NOMO-1 (cell line): ENCODE data around the gene DIS3L2.

ENCODE experiments used
- DNase-seq, 2 experiments: peaks; one replicate each; lab custom pipeline; 2025; ENCODE audit not compliant: unreplicated experiment in 2 of 2; lab: John Stamatoyannopoulos, UW

DIS3L2 gene

DNA sequence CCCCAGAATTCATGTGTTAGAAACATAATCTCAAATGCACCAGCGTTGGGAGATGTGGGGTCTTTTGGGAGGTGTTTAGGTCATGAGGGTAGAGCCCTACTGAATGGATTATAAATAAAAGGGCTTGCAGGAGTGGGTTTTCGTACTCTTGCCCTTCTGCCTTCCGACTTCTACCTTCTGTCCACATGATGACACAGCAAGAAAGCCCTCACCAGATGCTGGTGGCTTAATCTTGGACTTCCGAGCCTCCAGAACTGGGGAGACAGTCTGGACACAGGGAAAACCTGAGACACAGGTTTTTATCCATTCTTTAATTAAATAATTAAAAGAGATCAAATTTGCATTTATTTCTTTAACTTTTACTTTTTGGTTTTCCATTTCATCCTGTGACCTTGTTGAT lies 87.8 kb downstream of the DIS3L2 start:
- no peak for DNase-seq

DNA sequence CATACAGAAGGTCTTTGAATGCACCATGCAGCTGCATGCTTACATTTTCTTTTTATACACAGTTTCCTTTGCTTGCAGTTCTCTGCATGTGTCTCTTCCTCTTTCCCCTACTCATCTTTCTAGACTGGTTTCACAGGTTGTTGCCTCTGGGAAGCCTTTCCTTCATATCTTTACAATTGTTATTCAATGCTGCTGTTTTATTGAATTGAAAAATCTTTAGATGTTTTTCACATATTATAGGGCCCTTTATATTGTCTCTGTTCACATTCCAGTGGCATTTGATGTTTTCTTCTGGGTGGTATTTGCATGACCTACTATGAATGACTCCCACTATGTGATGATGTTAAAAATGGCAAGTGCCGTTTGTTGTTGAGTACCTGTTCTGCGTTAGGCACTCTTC lies 91.1 kb downstream of the DIS3L2 start:
- DNase-seq = no peak

DNA sequence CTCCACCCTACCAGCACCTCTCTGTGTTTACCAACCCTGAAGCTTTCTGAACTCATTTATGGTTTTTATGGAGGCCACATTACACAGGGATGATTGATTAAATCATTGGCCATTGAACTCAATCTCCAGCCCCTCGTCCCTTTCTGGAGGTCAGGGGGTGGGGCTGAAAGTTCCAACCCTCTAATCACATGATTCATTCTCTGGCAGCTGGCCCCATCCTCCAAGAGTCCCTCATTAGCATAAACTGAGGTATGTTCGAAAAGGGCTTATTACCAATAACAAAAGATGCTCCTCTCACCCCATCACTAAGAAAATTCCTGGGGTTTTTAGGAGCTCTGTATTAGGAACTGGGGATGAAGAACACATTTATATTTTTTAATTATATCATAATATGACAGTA lies 92.3 kb downstream of the DIS3L2 start:
- DNase-seq = no peak

DNA sequence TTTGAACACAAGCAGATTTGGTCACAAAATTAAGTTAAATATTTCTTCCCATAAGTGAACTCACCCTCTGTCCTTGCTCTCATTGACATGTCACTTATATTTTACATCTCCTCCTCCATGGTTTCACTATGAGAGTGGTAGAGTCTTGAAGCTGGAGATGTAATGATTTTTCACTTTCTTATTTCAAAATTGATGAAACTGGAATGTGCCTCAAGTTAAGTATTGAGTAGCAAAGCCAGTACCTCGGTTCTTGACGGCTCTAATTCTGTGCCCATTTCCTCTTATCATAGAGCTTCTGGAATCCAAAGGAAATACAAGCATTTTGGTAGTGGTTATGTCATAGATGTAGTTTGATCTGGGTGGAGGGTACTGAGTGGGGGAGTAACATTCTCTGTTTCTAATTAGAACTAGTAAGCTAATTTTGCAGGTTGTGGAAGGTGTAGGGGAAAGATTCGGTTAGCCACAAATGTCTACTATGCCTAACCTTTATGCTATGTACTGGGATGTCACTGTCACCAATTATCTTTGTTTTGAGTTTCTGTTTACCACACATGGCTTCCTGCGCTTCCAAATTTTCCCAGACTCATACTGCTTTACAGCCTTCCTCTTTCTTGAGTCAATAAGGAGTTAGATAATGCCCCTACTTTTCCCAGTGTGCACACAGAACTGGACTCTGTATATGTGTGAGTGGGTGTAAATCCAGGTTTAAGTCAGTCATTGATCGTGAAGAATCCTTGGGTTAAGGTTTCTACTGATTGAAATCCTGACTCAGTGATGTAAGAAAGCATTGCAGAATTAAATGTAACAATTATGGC lies 96.8 kb downstream of the DIS3L2 start:
- DNase-seq = no peak

DNA sequence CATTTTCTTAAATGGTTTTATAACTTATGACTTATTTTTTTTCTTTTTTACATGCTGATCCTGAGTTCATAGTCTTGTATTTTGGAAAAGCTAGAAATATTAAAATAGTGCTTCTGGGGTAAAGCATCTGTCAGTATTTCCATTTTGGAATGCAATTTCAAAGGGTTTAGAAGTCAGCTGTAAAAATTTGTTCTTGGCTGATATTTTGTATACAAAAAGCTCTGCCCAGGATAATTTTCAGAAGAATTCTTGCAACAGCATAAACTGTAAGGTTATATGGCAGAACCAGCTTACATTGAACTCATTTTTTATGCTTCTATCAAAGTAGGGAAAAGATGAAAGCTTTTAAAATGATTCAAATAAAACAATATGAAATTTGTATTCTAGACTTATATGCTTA lies 97.4 kb downstream of the DIS3L2 start:
- DNase-seq = no peak

DNA sequence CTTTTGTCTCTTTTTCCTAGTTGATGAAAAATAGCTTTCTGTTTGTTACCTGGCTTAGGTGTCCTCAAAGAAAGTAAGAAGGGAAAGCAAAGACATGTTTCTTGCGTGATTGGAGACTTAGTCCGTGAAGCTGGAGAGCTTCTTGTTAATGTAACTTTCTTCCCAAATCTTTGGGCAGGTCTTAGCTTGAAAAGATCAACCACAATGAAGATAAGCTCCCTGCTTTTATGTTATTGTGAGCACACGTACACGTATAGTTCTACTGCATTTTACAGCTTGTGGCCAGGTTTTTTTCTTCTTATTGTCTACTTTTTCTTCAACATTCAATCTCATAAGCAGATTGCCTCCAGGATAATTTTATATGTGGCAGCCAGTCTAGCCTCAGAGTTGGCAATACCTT lies 99.8 kb downstream of the DIS3L2 start:
- DNase-seq = no peak

DNA sequence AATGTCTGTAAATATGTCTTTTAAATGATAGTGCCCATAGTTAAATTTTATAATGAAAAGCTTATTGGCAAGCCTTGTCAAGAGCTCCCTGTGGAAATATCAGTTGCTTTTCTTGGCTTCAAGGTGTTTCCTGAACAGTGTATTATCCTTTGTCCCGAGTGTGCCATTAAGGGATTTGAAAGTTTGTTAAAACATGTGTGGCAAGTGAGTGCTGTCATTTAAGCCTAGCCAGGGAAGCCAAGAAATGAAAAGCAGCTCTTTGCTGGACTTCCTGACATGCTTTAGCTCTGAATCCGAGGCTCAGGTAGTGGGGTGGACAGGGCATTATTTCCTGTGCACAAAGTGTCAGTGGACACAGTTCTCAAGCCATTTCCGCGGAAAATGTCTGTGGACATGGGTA lies 111.5 kb downstream of the DIS3L2 start:
- DNase-seq = no peak

DNA sequence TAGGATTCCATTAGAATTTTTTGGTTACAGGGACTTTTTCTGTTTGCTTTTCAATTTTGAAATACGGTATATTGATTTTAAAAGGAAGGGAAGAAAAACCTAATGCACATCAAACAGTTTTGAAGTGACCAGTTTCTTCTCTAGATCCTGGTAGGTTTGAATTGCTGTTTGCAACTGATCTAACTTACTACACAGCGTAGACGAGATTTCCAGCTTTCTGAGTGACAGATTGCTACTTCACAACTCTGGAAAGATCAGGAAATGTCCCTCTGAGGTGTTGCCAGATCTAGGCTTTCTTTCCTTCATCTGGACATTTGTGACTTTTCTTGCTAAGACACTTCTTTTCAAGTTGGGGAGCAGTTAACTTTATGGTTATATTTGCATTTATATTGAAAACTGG lies 112.2 kb downstream of the DIS3L2 start:
- no peak for DNase-seq

DNA sequence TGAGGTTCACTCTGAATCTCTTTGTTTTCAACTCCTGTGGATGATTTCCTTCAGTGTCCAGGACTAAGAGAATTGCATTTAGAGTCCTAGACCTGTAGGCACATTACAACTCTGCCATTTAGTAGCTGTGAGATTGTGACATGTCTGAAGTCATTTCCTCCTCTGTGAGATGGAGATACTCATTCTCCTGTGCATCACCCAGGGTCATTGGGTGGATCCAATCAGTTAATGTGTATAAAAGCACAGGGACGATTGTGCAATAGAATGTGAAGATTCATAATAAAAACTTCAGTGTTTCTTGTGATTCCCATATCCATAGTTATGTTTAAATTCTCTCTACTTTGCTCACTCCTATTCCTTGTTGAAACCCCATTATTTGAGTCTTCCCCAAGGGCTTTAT lies 113.6 kb downstream of the DIS3L2 start:
- peak; percentile 2 to 46 for DNase-seq

DNA sequence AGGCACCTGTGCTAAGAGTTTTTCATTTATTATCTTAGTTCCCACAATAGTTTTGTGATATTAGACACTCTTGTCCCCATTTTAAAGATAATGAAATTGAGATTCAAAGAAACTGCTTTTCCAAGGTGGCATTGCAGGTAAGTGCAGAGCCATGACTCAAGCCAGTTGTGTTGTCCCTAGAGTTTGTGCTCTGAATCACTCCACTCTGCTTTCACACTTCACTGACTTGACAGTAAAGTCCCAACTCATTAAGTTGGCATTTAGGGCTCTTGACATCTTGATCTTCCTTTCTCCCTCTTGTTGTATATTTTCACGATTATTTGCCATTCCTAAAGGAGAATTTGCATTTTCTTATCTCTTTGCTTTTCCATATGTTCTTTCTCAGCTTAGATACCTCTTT lies 114.3 kb downstream of the DIS3L2 start:
- DNase-seq = no peak

DNA sequence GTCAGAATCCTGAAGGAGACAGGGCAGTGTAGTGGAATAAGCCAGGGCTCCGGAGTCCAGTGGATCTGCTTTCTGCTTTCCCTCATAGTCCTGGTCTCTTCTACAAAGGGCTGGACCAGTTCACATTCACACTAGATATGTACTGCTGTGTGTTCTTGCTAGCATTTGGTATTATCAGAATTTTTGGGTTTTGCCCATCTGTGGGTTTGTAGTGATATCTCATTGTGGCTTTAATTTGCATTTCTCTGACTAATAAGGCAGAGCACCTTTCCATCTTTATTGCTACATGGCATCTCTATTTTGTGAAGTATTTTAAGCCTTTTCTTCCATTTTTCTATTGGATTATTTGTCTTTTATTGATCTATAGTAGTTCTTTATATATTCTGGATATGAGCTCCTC lies 114.8 kb downstream of the DIS3L2 start:
- DNase-seq = no peak

DNA sequence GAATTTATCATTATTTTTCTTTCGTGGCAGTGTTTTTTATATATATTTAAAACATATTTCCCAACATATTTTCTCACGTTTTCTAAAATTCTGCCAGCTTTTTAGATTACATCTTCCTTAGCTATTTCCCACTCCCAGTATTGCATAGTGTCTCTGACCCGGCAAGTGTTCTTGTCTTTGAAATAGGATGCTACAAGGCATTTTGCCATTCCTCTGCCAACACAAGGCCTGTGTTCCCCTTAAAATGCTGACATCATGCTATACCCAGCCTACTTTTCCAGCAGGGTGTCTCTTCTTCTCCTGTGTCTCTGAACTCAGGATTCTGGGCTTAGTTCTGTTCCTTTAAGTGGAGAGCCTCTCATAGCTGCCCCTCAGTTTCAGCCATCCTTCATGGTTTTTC lies 115.2 kb downstream of the DIS3L2 start:
- no peak for DNase-seq

DNA sequence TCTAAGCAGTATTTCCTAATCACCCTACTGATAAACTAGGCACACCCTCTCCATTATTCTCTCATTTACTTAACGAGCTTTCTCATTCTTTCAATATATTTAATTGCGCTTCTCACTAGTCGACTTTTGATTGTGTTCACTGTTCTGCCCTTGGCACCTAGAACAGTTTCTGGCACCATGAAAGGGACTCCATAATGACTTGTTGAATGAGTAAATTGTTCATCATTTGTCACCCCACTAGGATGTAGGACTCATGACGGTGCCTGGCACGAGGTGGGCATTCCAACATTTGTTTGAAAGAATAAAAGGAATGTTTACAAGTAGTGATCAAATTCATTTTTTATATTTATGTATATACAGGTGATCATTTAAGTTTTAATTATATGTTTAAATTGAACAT lies 123.7 kb downstream of the DIS3L2 start:
- DNase-seq = no peak

DNA sequence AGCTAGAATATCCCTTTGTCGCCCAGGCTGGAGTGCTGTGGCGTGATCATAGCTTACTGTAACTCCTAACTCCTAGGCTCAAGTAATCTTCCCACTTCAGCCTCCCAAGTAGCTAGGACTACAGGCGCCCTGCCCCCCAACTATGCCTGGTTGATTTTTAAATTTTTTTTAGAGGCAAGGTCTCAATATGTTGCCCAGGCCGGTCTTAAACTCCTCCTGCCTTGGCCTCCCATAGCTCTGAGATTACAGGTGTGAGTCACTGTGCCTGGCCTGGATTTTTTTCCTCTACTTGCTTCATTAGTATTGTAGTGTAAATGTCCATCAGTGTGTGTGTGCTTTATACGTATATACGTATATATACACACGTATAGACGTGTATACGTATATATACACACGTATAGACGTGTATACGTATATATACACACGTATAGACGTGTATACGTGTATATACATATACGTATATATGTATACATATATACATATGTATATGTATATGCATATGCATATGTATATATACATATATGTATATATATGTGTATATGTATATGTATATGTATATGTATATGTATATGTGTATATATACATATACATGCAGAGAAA lies 124.4 kb downstream of the DIS3L2 start:
- no peak for DNase-seq

DNA sequence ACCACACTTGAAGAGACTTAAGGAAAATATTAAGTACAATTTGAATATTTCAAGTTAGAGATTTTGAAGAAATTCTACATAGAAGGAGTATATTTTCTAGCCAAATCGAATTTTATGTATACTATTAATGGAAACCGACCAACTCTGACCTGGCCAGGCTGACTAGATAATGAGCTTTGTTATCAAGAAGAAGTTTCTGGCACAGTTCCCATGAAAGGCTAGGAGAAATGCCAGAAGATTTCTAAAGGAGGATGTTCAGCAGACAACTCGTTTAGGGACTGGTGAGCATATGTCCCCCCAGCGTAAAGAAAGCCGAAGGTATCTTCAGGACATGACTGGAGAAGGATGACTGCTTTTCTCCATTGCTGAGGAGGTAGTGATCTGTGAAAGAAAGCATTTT lies 127.3 kb downstream of the DIS3L2 start:
- DNase-seq = no peak

DNA sequence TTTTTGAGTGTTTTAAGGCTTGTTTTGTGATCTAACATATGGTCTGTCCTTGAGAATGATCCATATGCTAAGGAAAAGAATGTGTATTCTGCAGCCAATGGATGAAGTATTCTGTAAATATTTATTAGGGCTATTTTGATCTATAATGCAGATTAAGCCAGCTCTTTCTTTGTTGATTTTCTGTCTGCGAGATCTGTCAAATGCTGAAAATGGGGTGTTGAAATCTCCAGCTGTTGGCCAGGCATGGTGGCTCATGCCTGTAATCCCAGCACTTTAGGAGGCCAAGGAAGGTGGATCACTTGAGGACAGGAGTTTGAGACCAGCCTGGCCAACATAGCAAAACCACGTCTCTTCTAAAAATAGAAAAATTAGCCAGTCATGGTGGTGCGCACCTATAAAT lies 132.7 kb downstream of the DIS3L2 start:
- DNase-seq = no peak

DNA sequence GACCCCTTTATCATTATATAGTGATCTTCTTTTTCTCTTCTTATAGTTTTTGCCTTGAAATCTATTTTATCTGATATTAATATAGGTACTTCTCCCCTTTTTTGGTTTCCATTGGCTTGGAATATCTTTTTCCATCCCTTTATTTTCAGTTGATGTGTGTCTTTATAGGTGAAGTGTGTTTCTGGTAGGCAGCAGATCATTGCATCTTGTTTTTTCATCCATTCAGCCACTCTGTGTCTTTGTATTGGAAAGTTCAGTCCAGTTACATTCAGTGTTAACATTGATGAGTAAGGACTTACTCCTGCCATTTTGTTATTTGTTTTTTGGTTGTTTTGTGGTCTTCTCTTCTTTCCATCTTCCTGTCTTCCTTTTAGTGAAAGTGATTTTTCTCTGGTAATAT lies 133.4 kb downstream of the DIS3L2 start:
- DNase-seq = no peak

DNA sequence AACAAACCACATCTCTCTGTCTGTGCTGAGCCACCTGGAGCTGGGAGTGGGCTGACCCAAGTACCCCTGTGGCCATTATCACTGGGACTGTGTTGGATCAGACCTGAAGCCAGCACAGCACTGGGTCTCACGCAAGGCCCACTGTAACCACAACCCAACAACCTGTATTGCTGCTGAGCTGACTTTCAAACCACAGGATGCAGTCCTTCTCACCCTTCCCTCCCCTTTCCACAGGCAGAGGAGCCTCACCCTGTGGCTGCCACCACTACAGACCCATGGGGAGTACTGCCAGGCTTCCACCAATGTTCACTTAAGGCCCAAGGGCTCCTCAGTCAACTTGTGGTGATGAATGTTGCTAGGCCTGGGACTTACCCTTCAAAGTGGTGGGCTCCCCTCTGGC lies 135.7 kb downstream of the DIS3L2 start:
- no peak for DNase-seq

DNA sequence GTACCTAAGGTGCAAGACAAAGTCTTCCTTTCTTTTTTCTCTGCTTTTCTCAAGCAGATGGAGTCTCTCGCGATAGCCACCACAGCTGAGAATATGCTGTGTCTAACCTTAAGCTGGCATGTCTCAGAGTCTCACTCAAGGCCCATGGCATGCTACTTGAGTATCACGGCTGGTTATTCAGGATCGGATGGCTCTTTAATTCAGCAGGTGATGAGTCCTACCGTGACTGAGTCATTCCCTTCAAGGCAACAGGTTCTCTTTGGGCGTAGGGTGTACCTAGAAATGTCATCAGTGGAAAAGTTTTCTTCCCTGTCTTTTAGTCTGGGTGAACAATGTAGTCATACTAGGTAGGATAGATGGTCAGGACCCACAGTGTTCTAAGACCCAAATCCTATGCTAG lies 136.2 kb downstream of the DIS3L2 start:
- DNase-seq = no peak

DNA sequence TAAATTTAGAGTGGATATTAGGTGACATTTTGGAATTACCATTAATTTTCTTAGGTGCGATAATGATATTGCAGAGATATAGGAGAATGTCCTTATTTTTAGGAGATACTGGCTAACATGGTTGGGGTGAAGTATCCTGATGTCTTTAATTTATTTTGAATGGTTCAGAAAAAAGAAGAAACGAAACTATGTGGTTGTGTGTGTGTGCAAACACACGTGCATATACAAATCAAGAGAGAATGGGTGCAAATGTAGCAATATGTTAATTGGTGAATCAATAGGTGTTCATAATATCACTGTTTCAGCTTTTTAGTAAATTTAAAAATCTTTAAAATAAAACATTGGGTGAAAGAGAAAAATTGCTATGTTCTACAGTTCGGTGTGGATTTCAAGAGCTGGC lies 140.9 kb downstream of the DIS3L2 start:
- DNase-seq = no peak

DNA sequence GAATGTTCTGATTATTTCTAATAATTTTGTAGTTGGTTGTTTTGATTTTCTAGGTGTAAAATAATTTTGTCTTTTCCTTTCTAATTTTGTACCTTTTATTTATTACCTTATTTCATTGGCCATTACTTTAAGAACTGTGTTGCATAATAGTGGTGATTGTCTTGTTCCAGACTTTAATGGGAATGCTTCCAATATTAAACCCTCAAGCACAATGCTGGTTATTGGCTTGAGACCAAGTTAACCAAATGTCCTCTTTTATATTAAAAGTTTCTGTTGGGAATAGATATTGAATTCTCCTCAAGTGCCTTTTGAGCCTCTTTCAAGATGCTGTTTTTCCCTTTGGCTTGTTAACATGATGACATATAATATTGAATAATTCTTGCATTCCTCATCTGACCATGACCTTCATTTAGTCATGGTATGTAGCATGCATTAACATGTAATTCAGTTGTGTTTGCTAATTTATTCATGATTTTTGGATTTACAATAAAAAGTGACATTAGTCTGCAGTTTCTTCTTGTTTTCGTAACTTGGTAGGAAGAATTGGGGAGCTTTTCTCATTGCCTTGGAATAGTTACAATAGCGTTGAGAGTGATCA lies 141.7 kb downstream of the DIS3L2 start:
- no peak for DNase-seq

DNA sequence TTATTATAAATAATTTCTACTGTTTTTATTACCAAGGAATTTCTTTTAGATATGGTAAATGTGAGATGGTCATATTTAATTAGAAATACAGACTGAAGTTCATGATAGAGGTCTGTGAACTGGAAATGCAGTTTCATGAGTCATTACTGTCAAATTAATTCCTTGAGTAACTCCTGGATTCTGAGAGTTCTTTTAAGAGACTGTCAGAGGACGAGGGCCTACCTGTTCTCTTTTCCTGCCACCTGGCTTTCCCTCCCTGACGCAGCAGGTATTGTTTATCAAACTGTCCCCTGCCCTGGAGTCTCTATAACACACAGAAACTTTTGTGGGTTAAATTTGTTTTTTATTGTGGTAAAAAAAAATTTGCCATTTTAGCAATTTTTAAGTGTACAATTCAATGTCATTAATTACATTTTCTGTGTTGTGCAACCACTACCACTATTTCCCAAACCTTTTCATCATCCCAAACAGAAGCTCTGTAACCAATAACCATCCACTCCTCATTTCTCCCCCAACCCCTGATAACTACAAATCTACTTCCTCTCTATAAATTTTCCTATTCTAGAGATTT lies 142.6 kb downstream of the DIS3L2 start:
- no peak for DNase-seq
